HTERT RPE-1 (cell line): ENCODE results near the gene SDK2.

Experiments
- in situ Hi-C: fragments of 300-500 bp; cut with MboI; formaldehyde crosslinking; loops from 4 replicates; pipeline ENCODE4 v1.14.3; 2020; ENCODE audit warnings: low sequenced_read_pairs

Gene SDK2, protein sequence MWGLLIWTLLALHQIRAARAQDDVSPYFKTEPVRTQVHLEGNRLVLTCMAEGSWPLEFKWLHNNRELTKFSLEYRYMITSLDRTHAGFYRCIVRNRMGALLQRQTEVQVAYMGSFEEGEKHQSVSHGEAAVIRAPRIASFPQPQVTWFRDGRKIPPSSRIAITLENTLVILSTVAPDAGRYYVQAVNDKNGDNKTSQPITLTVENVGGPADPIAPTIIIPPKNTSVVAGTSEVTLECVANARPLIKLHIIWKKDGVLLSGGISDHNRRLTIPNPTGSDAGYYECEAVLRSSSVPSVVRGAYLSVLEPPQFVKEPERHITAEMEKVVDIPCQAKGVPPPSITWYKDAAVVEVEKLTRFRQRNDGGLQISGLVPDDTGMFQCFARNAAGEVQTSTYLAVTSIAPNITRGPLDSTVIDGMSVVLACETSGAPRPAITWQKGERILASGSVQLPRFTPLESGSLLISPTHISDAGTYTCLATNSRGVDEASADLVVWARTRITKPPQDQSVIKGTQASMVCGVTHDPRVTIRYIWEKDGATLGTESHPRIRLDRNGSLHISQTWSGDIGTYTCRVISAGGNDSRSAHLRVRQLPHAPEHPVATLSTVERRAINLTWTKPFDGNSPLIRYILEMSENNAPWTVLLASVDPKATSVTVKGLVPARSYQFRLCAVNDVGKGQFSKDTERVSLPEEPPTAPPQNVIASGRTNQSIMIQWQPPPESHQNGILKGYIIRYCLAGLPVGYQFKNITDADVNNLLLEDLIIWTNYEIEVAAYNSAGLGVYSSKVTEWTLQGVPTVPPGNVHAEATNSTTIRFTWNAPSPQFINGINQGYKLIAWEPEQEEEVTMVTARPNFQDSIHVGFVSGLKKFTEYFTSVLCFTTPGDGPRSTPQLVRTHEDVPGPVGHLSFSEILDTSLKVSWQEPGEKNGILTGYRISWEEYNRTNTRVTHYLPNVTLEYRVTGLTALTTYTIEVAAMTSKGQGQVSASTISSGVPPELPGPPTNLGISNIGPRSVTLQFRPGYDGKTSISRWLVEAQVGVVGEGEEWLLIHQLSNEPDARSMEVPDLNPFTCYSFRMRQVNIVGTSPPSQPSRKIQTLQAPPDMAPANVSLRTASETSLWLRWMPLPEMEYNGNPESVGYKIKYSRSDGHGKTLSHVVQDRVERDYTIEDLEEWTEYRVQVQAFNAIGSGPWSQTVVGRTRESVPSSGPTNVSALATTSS (N-terminal part only)

GRCh38 chr17:73644145-73645049, at the start of gene SDK2:
SDK2 (minus strand) TSS chr17:73644445; CDS start chr17:73644088, 357 bp downstream.
- in situ Hi-C loops, result no loop called here

DNA sequence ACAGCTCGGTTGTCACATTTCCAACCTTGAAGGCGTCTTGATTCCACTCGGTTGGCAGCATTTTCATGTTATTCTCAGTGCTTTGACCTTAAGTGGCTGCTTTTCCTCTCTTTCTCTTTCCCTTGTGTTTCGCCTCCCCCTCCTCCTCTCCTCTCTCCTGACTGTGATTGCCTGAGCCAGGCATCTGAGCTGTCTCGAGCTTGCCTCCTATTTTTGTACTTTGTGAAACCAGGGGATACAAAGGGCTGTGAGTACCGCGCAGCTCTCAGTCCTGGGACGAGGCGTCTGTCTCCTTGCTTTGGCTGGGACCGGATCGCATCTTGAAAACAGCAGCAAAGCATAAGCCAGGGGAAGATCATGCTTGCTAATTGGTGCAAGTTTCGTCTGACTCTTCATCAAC, 48.8 kb upstream of the SDK2 start:
- in situ Hi-C loops, result no loop called here

DNA sequence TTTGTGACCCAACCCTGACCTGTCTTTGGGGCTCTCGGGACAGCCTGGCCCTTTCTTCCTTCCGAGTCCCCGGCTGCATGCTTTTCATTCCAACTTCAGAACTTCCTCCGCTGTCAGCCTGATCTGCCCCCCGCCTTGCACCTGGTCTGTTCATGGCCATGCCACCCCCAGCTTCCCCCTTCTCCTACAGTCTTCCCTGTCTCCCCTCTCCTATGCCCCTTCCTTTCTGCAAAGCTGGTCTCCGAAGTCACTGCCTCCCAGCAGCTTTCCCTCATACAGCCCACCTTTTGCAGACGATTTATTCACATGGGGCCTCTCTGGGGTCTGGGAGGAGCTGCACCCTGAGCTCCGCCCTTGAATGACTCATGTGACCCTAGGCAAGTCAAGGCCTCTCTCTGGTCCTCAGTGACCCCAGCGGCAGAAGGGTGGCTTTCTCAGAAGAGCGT, 47.1 kb upstream of the SDK2 start:
- in situ Hi-C loops, result no loop called here

DNA sequence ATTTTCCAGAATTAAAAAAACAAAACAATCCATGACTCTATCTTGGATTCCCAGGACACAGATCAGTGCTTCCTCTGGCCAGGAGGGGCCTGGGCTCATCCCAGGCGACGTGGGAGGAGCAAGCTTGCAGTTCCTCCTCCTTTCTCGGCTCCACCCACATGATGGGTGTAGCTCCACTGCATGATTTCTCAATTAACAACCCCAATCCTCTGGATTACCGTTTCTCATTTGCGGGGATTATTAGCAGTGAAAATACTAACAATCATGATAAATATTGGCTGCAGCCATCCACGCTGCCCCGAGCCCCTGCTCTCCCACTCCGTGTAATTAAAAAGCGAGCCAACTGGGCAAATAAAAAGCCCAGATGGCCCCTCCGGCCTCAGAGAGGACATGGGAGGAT, 46.4 kb upstream of the SDK2 start:
- in situ Hi-C loops, result no loop called here

- in situ Hi-C loops, result no loop called here
Measured at GRCh38 chr17:73689596-73690275, 45.5 kb upstream of the SDK2 start.

GRCh38 chr17:73686961-73687360, 42.7 kb upstream of the SDK2 start:
- in situ Hi-C loops, result no loop called here

GRCh38 chr17:73686126-73686525, 41.9 kb upstream of the SDK2 start:
- in situ Hi-C loops, result no loop called here

DNA sequence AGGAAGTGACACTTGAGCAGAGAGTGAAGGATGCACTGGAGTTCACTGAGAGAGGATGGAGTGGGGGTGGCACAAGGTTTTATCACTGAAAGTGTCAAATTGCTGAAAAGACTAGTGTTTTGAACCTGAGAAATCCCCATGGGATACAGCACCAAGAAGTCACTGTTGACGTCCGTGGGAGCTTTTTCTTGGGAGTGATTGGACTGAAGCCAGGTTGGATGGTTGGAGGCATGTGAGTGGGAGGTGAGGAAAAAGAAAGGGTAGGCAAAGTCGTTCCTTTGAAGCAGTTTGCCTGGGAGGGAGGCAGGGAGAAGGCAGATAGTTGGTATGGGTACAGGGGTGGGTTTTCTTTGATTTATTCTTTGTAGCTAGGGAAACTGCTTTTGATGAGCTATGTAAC, 39.9 kb upstream of the SDK2 start:
- in situ Hi-C loops, result no loop called here

DNA sequence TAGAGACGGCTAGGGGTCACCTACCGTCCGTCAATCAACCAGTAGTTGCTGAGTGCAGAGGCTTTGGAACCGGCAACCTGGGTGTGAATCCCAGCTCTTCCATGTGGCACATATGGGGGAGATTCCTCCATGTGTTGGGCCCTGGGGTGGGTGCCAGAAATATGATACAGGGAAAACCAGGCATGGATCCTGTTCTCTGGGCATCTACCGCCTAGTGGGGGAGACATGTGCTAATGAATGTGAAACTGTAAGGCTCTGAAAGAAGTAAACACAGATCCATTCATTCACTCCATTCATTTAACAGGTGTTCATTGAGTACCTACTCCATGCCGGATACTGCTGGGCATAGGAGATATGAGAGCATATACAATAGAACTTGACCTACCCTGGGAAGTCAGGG, 39.5 kb upstream of the SDK2 start:
- in situ Hi-C loops, result no loop called here

- in situ Hi-C loops, result no loop called here
Measured at GRCh38 chr17:73681946-73682345, 37.7 kb upstream of the SDK2 start.

DNA sequence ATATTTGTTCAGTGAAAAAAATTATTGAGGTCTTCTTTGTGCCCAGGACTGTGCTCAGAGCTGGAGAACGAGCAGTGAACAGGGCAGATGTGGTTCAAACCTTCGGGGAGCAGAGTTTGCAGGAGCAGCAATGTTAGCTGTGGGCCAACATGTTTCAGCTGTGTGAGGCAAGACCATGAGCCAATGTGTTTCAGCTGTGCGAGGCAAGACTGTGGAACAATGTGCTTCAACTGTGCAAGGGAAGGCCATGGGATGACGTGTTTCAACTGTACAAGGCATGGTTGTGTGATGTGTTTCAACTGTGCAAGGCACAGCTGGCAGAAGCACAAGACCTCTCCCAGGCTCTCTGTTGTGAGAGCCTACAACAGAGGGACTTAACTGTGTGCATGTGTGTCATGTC, 35.2 kb upstream of the SDK2 start:
- in situ Hi-C loops, result no loop called here

DNA sequence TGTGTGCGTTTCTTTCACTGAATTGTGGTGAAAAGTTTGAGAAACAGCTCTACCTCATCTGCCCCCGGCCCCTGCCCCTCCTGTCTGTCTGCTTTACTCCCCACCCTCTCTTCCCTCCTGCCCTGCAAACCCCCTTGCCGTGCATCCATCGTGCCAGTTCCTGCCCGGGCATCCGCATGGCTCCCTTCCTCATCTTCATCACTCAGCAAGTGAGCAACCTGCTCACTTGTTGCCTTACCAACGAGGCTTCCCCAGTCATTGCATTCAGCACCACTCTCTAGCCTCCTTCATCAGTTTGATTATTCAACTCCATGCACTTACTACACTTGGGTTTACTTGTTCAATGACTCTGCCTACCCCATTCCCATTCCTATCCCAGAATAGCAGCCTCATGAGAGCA, 34.8 kb upstream of the SDK2 start:
- in situ Hi-C loops, result no loop called here

GRCh38 chr17:73669771-73670170, 25.5 kb upstream of the SDK2 start:
- in situ Hi-C loops, result no loop called here

- in situ Hi-C loops, result no loop called here
Measured at GRCh38 chr17:73667181-73667959, 23.1 kb upstream of the SDK2 start.

DNA sequence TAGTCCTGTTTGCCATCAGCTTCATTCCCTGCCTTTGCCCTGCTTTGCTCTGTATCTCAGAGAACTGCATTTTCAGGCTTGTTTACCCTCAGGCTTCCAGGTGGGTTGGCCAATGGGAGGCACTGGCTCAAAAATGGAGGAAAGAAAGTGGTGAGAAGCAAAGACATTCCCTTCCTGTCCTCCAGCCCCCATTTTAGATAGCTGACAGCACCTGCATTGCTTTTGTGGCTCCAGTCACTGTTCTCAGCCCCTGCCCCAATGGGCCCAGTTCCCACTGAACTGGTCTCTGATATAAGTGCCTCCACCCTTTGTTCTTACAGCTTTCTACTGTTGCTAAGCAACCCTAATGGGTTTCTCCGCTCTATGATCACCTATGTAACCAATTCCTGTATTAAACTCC, 19.4 kb upstream of the SDK2 start:
- in situ Hi-C loops, result no loop called here

DNA sequence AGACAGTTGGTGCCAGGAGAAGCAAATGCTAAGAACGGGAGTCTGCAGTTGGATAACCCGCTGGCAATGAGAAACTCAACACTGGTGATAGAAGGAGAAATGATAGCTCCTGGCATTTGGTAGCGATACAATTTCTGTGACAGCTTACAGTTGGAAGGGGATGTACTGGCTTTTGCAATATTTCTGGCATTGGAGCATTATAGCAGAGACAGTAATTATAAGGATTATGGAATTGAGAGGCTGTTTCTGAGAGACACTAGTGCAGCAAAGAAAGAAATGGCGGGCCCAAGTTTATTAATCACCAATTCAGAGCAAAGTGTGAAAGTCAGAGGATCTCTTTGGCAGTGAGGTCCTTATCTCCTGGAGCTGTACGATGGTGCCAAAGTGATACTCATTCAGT, 16.1 kb upstream of the SDK2 start:
- in situ Hi-C loops, result no loop called here

DNA sequence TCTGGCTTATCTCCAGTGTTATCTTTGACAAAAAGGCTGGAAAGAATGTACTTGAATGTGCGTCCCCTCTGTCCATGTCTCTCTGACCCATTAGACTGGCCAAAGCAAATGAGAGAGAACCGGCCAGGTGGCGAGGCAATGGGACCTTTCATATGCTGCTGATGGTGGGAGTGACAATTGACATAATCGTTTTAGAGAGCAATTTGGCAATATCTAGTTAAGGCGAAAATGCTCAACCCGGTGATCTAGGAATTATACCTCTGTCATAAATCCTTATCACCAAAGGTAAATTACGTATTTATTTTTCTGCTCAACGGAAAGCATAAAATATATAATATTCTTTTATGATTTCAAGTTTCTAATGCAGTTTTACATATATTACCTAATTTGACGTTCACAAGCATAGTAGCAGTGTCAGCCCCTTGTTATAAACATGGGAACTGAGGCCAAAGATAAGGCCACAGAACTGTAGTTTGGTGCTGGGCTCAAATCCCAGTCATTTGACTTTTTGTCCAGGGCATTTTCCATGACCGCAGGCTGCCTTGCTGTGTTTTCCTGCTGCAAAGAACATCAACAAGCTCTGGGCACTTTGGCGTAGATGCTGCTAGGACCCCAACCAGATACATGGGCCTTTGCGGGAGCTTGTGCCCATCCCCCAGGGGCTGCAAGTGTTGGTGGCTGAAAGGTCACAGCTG, 14.7 kb upstream of the SDK2 start:
- in situ Hi-C loops, result no loop called here

GRCh38 chr17:73657473-73658116, 13.3 kb upstream of the SDK2 start:
- in situ Hi-C loops, result no loop called here
